ENCODE measurements around the gene KCNIP1.

KCNIP1 gene

DNA sequence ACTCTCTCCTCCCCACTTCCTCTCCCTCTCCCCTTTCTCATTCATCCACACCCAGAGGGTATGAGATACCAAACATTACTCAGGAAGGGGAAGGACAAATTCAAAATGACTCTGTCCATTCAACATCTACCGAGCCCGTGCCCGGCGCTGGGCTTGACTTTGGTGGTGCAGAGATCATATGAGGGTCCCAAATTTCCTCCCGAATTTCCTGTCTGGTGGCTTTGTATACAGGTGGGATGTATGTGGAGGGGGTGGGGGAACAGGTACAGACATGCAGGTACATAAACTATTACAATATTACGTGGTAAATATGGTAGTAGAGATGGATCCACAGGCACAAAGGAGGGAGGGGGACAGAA, 257.9 kb downstream of the KCNIP1 start:
- TF ChIP-seq, protein P1, sequence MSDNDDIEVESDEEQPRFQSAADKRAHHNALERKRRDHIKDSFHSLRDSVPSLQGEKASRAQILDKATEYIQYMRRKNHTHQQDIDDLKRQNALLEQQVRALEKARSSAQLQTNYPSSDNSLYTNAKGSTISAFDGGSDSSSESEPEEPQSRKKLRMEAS (IDR thresholded peaks at IDR 0.05) = no peak
- TF ChIP-seq YY1 (IDR thresholded peaks at IDR 0.05; ENCODE audit: low read depth) (no peak), ZBTB7A (IDR thresholded peaks at IDR 0.05; ENCODE audit: low read depth) (no peak), CREB1 (IDR thresholded peaks at IDR 0.05; ENCODE audit: low read depth) (no peak), EGR1 (IDR thresholded peaks at IDR 0.05) (no peak), TEAD4 (IDR thresholded peaks at IDR 0.05) (no peak), FOXM1 (IDR thresholded peaks at IDR 0.05; ENCODE audit: borderline replicate concordance, low read depth) (no peak), NFIC (IDR thresholded peaks at IDR 0.05) (no peak), EP300 (IDR thresholded peaks at IDR 0.05; ENCODE audit: borderline replicate concordance) (no peak), TAF1 (IDR thresholded peaks at IDR 0.05; ENCODE audit: low read depth) (no peak), CEBPB (IDR thresholded peaks at IDR 0.05) (no peak), RAD21 (IDR thresholded peaks at IDR 0.05; ENCODE audit: low read depth) (no peak)
- TF ChIP-seq, protein P2, sequence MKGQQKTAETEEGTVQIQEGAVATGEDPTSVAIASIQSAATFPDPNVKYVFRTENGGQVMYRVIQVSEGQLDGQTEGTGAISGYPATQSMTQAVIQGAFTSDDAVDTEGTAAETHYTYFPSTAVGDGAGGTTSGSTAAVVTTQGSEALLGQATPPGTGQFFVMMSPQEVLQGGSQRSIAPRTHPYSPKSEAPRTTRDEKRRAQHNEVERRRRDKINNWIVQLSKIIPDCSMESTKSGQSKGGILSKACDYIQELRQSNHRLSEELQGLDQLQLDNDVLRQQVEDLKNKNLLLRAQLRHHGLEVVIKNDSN (IDR thresholded peaks at IDR 0.05) = no peak
- TF ChIP-seq, protein P3, sequence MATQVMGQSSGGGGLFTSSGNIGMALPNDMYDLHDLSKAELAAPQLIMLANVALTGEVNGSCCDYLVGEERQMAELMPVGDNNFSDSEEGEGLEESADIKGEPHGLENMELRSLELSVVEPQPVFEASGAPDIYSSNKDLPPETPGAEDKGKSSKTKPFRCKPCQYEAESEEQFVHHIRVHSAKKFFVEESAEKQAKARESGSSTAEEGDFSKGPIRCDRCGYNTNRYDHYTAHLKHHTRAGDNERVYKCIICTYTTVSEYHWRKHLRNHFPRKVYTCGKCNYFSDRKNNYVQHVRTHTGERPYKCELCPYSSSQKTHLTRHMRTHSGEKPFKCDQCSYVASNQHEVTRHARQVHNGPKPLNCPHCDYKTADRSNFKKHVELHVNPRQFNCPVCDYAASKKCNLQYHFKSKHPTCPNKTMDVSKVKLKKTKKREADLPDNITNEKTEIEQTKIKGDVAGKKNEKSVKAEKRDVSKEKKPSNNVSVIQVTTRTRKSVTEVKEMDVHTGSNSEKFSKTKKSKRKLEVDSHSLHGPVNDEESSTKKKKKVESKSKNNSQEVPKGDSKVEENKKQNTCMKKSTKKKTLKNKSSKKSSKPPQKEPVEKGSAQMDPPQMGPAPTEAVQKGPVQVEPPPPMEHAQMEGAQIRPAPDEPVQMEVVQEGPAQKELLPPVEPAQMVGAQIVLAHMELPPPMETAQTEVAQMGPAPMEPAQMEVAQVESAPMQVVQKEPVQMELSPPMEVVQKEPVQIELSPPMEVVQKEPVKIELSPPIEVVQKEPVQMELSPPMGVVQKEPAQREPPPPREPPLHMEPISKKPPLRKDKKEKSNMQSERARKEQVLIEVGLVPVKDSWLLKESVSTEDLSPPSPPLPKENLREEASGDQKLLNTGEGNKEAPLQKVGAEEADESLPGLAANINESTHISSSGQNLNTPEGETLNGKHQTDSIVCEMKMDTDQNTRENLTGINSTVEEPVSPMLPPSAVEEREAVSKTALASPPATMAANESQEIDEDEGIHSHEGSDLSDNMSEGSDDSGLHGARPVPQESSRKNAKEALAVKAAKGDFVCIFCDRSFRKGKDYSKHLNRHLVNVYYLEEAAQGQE (IDR thresholded peaks at IDR 0.05; ENCODE audit: low read depth) = no peak

DNA sequence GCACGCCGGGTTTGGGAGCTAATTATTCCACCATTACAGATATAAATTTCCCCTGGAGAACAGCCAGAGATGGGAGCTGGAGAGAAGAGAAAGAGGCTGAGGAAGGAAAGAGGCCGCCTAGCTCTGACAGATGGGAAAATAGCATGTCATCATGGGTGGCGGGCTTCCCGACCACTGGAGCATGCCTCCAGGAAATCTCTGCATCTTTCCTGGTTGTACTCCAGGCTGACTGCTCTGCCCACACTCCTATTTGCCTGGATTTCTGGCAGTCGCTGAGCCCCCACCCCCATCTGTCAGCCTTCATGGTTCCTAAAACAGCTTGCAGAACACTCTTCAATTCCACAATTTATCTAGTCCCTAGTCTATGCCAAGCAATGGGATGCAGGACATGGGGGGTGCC, 265.4 kb downstream of the KCNIP1 start:
- TF ChIP-seq TAF1 (IDR thresholded peaks at IDR 0.05; ENCODE audit: low read depth) (no peak), YY1 (IDR thresholded peaks at IDR 0.05; ENCODE audit: low read depth) (no peak), CEBPB (IDR thresholded peaks at IDR 0.05) (no peak), TEAD4 (IDR thresholded peaks at IDR 0.05) (no peak), EP300 (IDR thresholded peaks at IDR 0.05; ENCODE audit: borderline replicate concordance) (no peak)
- TF ChIP-seq, protein P1 (IDR thresholded peaks at IDR 0.05) = no peak

DNA sequence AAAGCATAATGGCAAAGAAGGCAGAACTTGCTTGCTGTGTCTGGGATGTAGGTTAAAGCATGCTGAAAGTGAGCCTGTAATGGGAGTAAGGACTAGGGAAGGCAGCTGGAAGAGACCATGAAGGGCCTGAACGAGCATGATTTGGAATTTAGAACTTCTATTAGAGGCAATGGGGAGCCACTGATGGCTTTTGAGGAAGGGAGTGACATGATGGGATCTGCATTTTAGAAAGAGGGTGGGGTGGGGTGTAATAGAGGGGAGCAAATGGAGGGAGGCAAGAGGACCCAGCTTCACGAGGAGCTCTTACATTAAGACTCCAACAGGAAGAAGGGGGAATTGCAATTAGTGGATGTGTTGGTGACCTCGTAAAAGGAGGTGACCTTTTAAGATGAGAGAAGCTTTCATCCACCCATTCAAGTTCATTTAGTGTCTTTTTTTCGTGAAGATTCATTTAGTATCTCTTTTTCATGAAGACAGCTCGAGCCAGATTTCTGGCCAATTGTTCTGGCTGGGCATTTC, 266.1 kb downstream of the KCNIP1 start:
- TF ChIP-seq, protein P2 (IDR thresholded peaks at IDR 0.05) = no peak
- TF ChIP-seq RAD21 (IDR thresholded peaks at IDR 0.05; ENCODE audit: low read depth) (no peak), CEBPB (IDR thresholded peaks at IDR 0.05) (no peak), YY1 (IDR thresholded peaks at IDR 0.05; ENCODE audit: low read depth) (no peak), TEAD4 (IDR thresholded peaks at IDR 0.05) (no peak), CREB1 (IDR thresholded peaks at IDR 0.05; ENCODE audit: low read depth) (no peak), NFIC (IDR thresholded peaks at IDR 0.05) (no peak)
- TF ChIP-seq, protein P3 (IDR thresholded peaks at IDR 0.05; ENCODE audit: low read depth) = no peak
- TF ChIP-seq, protein P1 (IDR thresholded peaks at IDR 0.05) = no peak

DNA sequence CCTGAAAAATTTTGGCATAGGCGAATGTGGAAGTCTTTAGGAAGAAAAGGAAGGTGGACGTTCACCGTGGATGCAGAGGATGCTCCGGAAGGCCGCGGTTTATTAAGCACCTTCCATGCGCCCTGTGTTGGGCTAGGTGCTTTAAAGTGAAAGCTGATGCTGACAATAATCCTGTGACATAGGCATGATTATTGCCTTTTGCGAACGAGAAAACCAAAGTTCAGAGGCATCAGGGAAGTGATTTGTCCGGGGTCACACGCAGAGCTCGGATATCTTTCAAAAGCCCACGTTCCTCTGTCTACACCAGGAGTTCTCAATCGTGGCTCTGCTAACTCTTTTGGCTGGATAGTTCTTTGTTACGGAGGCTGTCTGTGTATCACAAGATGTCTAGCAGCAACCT, 267.7 kb downstream of the KCNIP1 start:
- TF ChIP-seq YY1 (IDR thresholded peaks at IDR 0.05; ENCODE audit: low read depth) (no peak), CREB1 (IDR thresholded peaks at IDR 0.05; ENCODE audit: low read depth) (no peak), NFIC (IDR thresholded peaks at IDR 0.05) (no peak), RAD21 (IDR thresholded peaks at IDR 0.05; ENCODE audit: low read depth) (no peak), ZBTB7A (IDR thresholded peaks at IDR 0.05; ENCODE audit: low read depth) (no peak), TCF12 (IDR thresholded peaks at IDR 0.05; ENCODE audit: low read depth) (no peak), TAF1 (IDR thresholded peaks at IDR 0.05; ENCODE audit: low read depth) (no peak), EGR1 (IDR thresholded peaks at IDR 0.05) (no peak), FOXM1 (IDR thresholded peaks at IDR 0.05; ENCODE audit: borderline replicate concordance, low read depth) (no peak), TEAD4 (IDR thresholded peaks at IDR 0.05) (no peak), EP300 (IDR thresholded peaks at IDR 0.05; ENCODE audit: borderline replicate concordance) (no peak)
- TF ChIP-seq, protein P1 (IDR thresholded peaks at IDR 0.05) = no peak
- TF ChIP-seq, protein P2 (IDR thresholded peaks at IDR 0.05) = no peak
- TF ChIP-seq, protein P3 (IDR thresholded peaks at IDR 0.05; ENCODE audit: low read depth) = no peak

Measured in Ishikawa (cell line).